HepG2 (cell line): ENCODE measurements around the gene LRRC15. TPM values are rescaled to one million over a fixed set of nuclear protein-coding genes. Genes with fewer than 3 reads are reported as not detected.

Source experiments
- ARID4A ChIP-seq: sonication (generic); formaldehyde crosslinking; IDR thresholded peaks from 2 replicates; pipeline ENCODE4 v1.5.0; 2020; ENCODE audit warnings: mild to moderate bottlenecking, missing genetic modification reagents, borderline replicate concordance
- FOXA1 ChIP-seq, 2 experiments: fragments of 450-650 bp in 1 of 2; sonication (generic) in 1 of 2; formaldehyde crosslinking in 1 of 2; IDR thresholded peaks; 2 replicates each; pipeline versions ENCODE4 v1.4.0 to v1.6.1; 2016 to 2020; ENCODE audit warnings: missing genetic modification reagents in 1 of 2
- IRX3 ChIP-seq: sonication (generic); formaldehyde crosslinking; IDR thresholded peaks from 2 replicates; pipeline ENCODE4 v1.8.1; 2023; ENCODE audit warnings: mild to moderate bottlenecking, low read depth, missing genetic modification reagents, borderline replicate concordance
- MAFK ChIP-seq, 2 experiments: IDR thresholded peaks in 1 of 2; conservative IDR thresholded peaks in 1 of 2; 2 replicates each; pipeline ENCODE4 v1.6.1; 2011; ENCODE audit warnings: improper control_type of control experiment in 2 of 2, low read length in 2 of 2
- PBX3 ChIP-seq: sonication (generic); formaldehyde crosslinking; IDR thresholded peaks from 2 replicates; pipeline ENCODE4 v1.8.1; 2023; ENCODE audit warnings: missing genetic modification reagents, inconsistent platforms, borderline replicate concordance
- POLR2A ChIP-seq, 2 experiments: IDR thresholded peaks; 2 replicates each; pipeline ENCODE4 v1.6.1; 2011; ENCODE audit warnings: low read depth in 2 of 2, low read length in 2 of 2, mild to moderate bottlenecking in 1 of 2, moderate library complexity in 1 of 2; ENCODE audit not compliant: insufficient read depth in 1 of 2
- SP1 ChIP-seq, 2 experiments: fragments of 450-650 bp in 1 of 2; sonication (generic) in 1 of 2; formaldehyde crosslinking in 1 of 2; IDR thresholded peaks; 2 replicates each; pipeline versions ENCODE4 v1.4.0 to v1.6.1; 2016 to 2020; ENCODE audit warnings: missing genetic modification reagents in 1 of 2
- TARDBP ChIP-seq: sonication (generic); formaldehyde crosslinking; IDR thresholded peaks from 2 replicates; pipeline ENCODE4 v1.8.0; 2022; ENCODE audit warnings: mild to moderate bottlenecking, missing genetic modification reagents
- YEATS4 ChIP-seq: sonication (generic); formaldehyde crosslinking; IDR thresholded peaks from 2 replicates; pipeline ENCODE4 v1.4.0; 2020; ENCODE audit warnings: missing genetic modification reagents, borderline replicate concordance
- ZFY ChIP-seq: sonication (generic); formaldehyde crosslinking; IDR thresholded peaks from 2 replicates; pipeline ENCODE4 v1.4.0; 2020; ENCODE audit warnings: missing genetic modification reagents
- ZNF260 ChIP-seq: sonication (generic); formaldehyde crosslinking; IDR thresholded peaks from 2 replicates; pipeline ENCODE4 v1.4.0; 2020; ENCODE audit warnings: missing genetic modification reagents, low read depth, mild to moderate bottlenecking, borderline replicate concordance
- ZNF281 ChIP-seq: sonication (generic); formaldehyde crosslinking; IDR thresholded peaks from 2 replicates; pipeline ENCODE4 v1.4.0; 2020; ENCODE audit warnings: missing genetic modification reagents, borderline replicate concordance
- ZNF350 ChIP-seq: sonication (generic); formaldehyde crosslinking; IDR thresholded peaks from 2 replicates; pipeline ENCODE4 v1.4.0; 2020; ENCODE audit warnings: mild to moderate bottlenecking, low read depth, missing genetic modification reagents, borderline replicate concordance
- ZNF569 ChIP-seq: sonication (generic); formaldehyde crosslinking; IDR thresholded peaks from 2 replicates; pipeline ENCODE4 v1.5.0; 2020; ENCODE audit warnings: mild to moderate bottlenecking, missing genetic modification reagents, moderate library complexity, borderline replicate concordance
- polyA plus RNA-seq, 8 experiments: library from polyadenylated mRNA; depleted of rRNA in 3 of 8; stranded (reverse) in 7 of 8; unstranded in 1 of 8; fragments of >200 nt; fragmentation: Illumina TruSeq in 4 of 8; extraction: Trizol in 4 of 8; gene quantifications; 2 replicates each; pipeline versions ENCODE4 v1.2.1 to v1.2.3, GENCODE V29; 2011 to 2016; ENCODE audit warnings: low read depth in 4 of 8, missing spikeins in 1 of 8, mixed read lengths in 1 of 8; ENCODE audit not compliant: insufficient read depth in 1 of 8
- total RNA-seq, 5 experiments: library from RNA; depleted of rRNA; stranded (reverse); fragments of >200 nt; fragmentation: Illumina TruSeq; extraction: Trizol; gene quantifications; 2 replicates each; pipeline ENCODE4 v1.2.3, GENCODE V29; 2016; ENCODE audit warnings: low read depth in 1 of 5
- TF ChIP-seq, protein P1 (sequence below): sonication (generic); formaldehyde crosslinking; IDR thresholded peaks from 2 replicates; pipeline ENCODE4 v1.8.0; 2023; ENCODE audit warnings: mild to moderate bottlenecking, missing genetic modification reagents
- TF ChIP-seq, protein P2 (sequence below): IDR thresholded peaks from 2 replicates; pipeline ENCODE4 v1.6.1; 2016

LRRC15 gene
- total and polyA plus RNA-seq, 2 of the 13 experiments (the other 11 are each of a cell fraction or from before 2014, with no cell fraction given), result not detected

DNA sequence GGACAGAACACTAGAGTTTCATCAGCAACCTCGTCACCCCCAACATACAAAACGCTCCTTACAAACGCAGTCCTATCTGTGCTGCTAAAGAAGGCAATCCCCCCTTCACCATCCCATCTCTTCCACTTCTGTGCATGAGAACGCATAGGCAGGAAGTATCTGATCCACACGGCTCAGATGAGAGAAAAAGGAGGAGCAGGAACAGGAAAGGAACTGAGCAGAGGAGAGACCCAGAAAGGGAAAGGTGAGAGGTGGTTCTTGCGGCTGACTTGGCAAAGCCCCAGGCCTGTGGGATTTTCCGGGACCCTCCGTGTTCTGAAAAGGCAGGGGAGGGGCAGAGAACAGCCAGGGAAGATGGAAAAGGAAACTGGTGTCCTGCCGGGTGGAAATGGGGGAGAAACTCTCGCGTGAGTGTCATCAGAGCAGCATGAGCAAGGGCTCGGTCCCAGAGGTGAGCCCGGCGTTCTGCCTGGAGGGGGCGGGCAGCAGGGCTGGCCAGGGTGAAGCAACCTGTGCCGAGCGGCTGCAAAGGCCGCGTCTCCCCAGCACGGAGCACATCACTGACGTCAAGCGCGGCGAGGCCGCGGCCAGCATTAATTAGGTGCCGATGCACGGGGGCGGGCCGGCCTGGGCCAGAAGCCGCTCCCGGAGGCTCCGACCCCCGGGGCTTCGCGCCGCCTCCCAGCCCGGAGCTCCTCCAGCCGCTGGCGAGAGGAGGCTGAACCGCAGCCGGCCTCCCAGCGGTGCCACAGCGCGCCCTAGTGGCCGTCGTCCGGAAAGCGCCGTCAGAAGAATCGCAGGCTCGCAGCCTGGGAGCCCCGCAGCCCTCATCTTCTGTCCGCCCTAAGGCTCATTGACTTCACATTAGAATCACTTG, 54.2 kb downstream of the LRRC15 start (continued):
- no peak for TF ChIP-seq PBX3 (CRISPR knock-in tag)
- TF ChIP-seq ZNF569 (CRISPR knock-in tag), result no peak
- TF ChIP-seq IRX3 (CRISPR knock-in tag), result no peak
- no peak for TF ChIP-seq MAFK (conservative IDR thresholded peaks at IDR 0.05 in 1 of 2, IDR thresholded peaks at IDR 0.05 in 1 of 2; ENCODE audit: low read length in 2 of 2)
- TF ChIP-seq ZFY (CRISPR knock-in tag), result 0 out of 2 replicates have a peak, but pooled peaks have one; percentile 40
- TF ChIP-seq SP1 (IDR thresholded peaks at IDR 0.05), result no peak
- TF ChIP-seq SP1 (CRISPR knock-in tag; IDR thresholded peaks at IDR 0.05), result no peak
- no peak for TF ChIP-seq ZNF260
- TF ChIP-seq, protein P1, sequence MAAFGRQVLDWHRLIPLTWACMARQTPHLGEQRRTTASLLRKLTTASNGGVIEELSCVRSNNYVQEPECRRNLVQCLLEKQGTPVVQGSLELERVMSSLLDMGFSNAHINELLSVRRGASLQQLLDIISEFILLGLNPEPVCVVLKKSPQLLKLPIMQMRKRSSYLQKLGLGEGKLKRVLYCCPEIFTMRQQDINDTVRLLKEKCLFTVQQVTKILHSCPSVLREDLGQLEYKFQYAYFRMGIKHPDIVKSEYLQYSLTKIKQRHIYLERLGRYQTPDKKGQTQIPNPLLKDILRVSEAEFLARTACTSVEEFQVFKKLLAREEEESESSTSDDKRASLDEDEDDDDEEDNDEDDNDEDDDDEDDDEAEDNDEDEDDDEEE (CRISPR knock-in tag), result peak; percentile 73; the same call in 1 of the 2 replicates
- TF ChIP-seq ZNF281 (CRISPR knock-in tag), result no peak
- no peak; the same call in 1 of the 2 replicates for TF ChIP-seq TARDBP (CRISPR knock-in tag)
- TF ChIP-seq YEATS4 (CRISPR knock-in tag), result no peak
- TF ChIP-seq FOXA1 (IDR thresholded peaks at IDR 0.05), result no peak
- no peak; the same call in 1 of the 2 replicates for TF ChIP-seq FOXA1 (CRISPR knock-in tag; IDR thresholded peaks at IDR 0.05)
- TF ChIP-seq ARID4A (CRISPR knock-in tag), result peak; percentile 56; the same call in 1 of the 2 replicates
- TF ChIP-seq, protein P2, sequence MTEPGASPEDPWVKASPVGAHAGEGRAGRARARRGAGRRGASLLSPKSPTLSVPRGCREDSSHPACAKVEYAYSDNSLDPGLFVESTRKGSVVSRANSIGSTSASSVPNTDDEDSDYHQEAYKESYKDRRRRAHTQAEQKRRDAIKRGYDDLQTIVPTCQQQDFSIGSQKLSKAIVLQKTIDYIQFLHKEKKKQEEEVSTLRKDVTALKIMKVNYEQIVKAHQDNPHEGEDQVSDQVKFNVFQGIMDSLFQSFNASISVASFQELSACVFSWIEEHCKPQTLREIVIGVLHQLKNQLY, result no peak
- no peak for TF ChIP-seq POLR2A (IDR thresholded peaks at IDR 0.05; ENCODE audit: insufficient read depth in 1 of 2, low read depth in 2 of 2, low read length in 2 of 2)
- TF ChIP-seq ZNF350 (CRISPR knock-in tag), result no peak
